ENCODE results near the gene CDC123. TPM values are rescaled to one million over a fixed set of nuclear protein-coding genes. Genes with fewer than 3 reads are reported as not detected.

The CDC123 gene
- total and polyA plus RNA-seq, 8 donors: 12.2 to 26.5 (median 21.1) TPM

DNA sequence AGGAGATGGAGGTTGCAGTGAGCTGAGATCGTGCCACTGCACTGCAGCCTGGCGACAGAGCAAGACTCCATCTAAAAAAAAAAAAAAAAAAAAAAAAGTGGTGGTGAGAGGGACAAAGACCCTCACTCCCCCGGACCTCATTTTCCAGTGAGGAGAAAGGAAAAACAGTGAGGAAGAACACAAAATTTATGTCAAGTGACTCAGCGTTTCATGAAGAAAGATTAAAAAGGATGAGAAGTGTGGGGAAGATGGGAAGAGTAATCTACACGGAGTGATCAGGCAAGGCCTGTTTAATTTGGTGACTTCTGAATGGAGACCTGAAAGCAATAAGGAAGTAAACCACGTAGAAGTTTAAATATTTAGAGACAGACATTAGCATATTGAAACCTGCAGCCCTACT, 7.3 kb upstream of the CDC123 start:
- Histone ChIP-seq H3K4me1 (no peaks in the 10 kb centered on the region), H3K4me3 (no peak overlapping the region), H3K9me3 (no peaks in the 10 kb centered on the region), H3K27me3 (no peaks in the 10 kb centered on the region), H3K36me3 (peaks cover 0 to 21% (median 4%) of the 10 kb centered on the region in 3 donors), H3K27ac (no peak overlapping the region)
- no peak for ATAC-seq
- TF ChIP-seq, protein P1, sequence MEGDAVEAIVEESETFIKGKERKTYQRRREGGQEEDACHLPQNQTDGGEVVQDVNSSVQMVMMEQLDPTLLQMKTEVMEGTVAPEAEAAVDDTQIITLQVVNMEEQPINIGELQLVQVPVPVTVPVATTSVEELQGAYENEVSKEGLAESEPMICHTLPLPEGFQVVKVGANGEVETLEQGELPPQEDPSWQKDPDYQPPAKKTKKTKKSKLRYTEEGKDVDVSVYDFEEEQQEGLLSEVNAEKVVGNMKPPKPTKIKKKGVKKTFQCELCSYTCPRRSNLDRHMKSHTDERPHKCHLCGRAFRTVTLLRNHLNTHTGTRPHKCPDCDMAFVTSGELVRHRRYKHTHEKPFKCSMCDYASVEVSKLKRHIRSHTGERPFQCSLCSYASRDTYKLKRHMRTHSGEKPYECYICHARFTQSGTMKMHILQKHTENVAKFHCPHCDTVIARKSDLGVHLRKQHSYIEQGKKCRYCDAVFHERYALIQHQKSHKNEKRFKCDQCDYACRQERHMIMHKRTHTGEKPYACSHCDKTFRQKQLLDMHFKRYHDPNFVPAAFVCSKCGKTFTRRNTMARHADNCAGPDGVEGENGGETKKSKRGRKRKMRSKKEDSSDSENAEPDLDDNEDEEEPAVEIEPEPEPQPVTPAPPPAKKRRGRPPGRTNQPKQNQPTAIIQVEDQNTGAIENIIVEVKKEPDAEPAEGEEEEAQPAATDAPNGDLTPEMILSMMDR (IDR thresholded peaks at IDR 0.05): no peak
- no peak for FAIRE-seq
- no peak for DNase-seq
- WGBS, 2 donors: 79 to 87% methylated on average over 6 of the region's 6 CpGs
- intact Hi-C loops (cut with DNase I): loop anchor here in 1 of 3 donors (10.0 kb wide), 1 partner anchor 394 kb away; no protein-coding TSS in a partner anchor

DNA sequence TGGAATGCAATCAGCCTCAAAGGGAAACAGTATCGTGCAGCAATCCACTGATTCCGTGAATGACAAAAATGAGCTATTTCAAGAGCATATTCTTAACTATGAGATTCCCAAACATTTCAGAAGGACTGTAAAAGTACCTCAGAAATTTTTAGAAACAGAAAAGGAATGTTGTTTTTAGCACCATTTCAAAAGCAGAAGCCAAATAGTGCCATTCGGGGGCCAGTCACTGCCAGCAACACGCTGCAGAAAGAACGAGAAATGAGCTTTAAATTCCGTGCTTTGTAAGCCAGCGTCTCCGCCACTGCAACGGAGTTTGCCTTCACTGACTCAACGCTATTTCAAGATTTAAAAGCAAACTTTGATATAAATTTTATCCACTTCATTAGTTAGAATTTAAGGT, 6.6 kb upstream of the CDC123 start:
- peaks cover 0 to 3% (median 0%) of the 10 kb centered on the region in 3 donors for H3K4me1 ChIP-seq
- no peak for ATAC-seq
- H3K4me3 ChIP-seq: no peak overlapping the region
- peaks cover 0 to 18% (median 4%) of the 10 kb centered on the region in 3 donors for H3K36me3 ChIP-seq
- WGBS, 2 donors: 94 to 97% methylated on average over 10 of the region's 10 CpGs
- DNase-seq: no peak
- intact Hi-C loops (cut with DNase I): loop anchor here in 1 of 3 donors (10.0 kb wide), 1 partner anchor 395 kb away; no protein-coding TSS in a partner anchor
- no peak for FAIRE-seq
- H3K27ac ChIP-seq: no peak overlapping the region
- H3K9me3 ChIP-seq: no peaks in the 10 kb centered on the region
- TF ChIP-seq, protein P1 (IDR thresholded peaks at IDR 0.05): no peak
- H3K27me3 ChIP-seq: no peaks in the 10 kb centered on the region

DNA sequence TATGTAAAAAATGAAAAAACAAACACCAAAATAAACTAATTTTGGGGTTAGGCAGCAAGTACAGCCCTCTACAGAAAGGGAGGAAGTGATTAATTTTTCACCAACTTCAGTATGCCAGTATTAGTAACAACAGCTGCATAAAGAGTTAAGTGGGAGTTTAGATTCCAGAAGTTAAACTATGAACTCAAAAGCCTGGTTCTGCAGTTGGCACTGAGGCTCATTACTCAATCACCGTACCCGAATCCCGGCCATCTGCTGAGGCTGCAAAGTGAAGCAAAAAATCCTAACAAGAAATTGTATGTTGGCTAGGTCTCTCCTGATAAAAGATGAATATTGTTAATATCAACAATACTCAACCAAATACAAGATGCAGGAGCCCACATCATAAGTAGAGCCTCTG, 4.3 kb upstream of the CDC123 start:
- DNase-seq: no peak
- FAIRE-seq: no peak
- WGBS, 2 donors: 49 to 51% methylated on average over 3 of the region's 3 CpGs

DNA sequence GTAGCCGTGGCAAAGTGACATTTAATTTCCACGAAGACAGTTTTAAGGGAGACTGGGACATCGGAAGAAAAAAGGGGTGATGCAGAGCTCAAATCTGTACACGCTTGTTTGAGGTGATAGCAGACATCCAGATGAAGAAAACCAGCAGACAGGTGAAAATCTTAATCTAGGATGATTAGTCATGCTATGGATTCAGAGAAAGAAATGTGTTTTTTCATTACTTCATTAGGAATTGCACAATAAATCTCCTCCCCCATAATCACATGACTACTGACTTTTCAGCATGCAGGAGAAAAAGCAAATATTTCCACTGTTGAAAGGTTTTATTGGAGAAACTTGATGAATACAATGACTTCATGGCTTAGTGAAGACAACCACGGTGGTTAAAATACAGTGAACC, 2.8 kb upstream of the CDC123 start:
- Histone ChIP-seq H3K36me3 (no peaks in the 10 kb centered on the region), H3K27ac (no peak overlapping the region), H3K4me3 (no peak overlapping the region), H3K9me3 (no peaks in the 10 kb centered on the region), H3K4me1 (peaks cover 7 to 20% (median 7%) of the 10 kb centered on the region in 3 donors), H3K27me3 (no peaks in the 10 kb centered on the region)
- no peak for ATAC-seq
- FAIRE-seq: no peak
- WGBS, 2 donors: 81 to 86% methylated on average over 5 of the region's 5 CpGs
- DNase-seq: no peak
- TF ChIP-seq, protein P1 (IDR thresholded peaks at IDR 0.05): no peak
- intact Hi-C loops (cut with DNase I): no loop called here

More for the DNA sequence above, 4.3 kb upstream of the CDC123 start:
- Histone ChIP-seq H3K4me3 (no peak overlapping the region), H3K36me3 (no peaks in the 10 kb centered on the region), H3K27me3 (no peaks in the 10 kb centered on the region), H3K9me3 (no peaks in the 10 kb centered on the region), H3K4me1 (peaks cover under 1 to 6% (median 1%) of the 10 kb centered on the region in 3 donors), H3K27ac (no peak overlapping the region)
- intact Hi-C loops (cut with DNase I): no loop called here
- TF ChIP-seq, protein P1 (IDR thresholded peaks at IDR 0.05): no peak
- no peak for ATAC-seq

DNA sequence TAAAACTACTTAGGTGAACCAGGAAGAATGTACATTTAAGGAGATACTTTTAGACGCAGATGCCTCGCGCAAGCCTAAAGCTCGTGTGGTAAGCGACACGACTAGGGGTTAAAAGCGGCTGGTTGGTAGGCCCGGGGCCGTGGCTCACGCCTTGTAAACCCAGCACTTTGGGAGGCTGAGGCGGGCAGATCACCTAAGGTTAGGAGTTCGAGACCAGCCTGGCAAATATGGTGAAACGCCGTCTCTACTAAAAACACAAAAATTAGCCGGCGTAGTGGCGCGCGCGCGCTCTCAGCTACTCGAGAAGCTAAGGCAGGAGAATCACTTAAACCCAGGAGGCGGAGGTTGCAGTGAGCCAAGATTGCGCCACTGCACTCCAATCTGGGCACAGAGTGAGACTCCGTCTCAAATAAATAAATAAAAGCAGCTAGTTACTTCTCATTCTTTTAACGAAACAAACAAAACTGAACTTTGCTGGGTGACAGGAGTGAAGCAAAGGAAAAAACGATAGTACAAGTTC, 1.2 kb upstream of the CDC123 start:
- Histone ChIP-seq H3K36me3 (no peaks in the 10 kb centered on the region), H3K4me3 (peak overlapping the region; percentile 50 to 80 (median 55)), H3K27ac (peak overlapping the region in 2 of 4 donors; percentile 73 to 81), H3K27me3 (no peaks in the 10 kb centered on the region), H3K9me3 (no peaks in the 10 kb centered on the region), H3K4me1 (peaks cover 7 to 21% (median 7%) of the 10 kb centered on the region in 3 donors)
- 3 to 4% methylated on average over 27 of the region's 27 CpGs for WGBS, 2 donors
- DNase-seq: peak in 2 of 6 donors; percentile 19 to 63
- intact Hi-C loops (cut with DNase I): no loop called here
- TF ChIP-seq, protein P1 (IDR thresholded peaks at IDR 0.05): no peak
- FAIRE-seq: no peak
- ATAC-seq: peak in 3 of 4 donors; percentile 38 to 62 (median 49)
